GM19438 (cell line): Measurements from ENCODE around the gene NDUFB10.
A peak's percentile ranks its signal among the peaks of the same experiment; 100 is the strongest.
"Not testable (repeated sequence)": the region's sequence is repeated elsewhere in the genome, so short reads cannot be mapped to it uniquely, and the experiment has no call there.

Source experiments
- ATAC-seq: cut with Tn5 transposase; IDR thresholded peaks from one replicate; pipeline ENCODE4 v1.9.1; 2021; ENCODE audit warnings: low read depth; ENCODE audit not compliant: unreplicated experiment

Gene NDUFB10

GRCh38 chr16:1959269-1960039, at the start of gene NDUFB10:
Gene NDUFB10 (plus strand): TSS chr16:1959538. CDS start chr16:1959625, 87 bp downstream.
- ATAC-seq = peak; percentile 66

DNA sequence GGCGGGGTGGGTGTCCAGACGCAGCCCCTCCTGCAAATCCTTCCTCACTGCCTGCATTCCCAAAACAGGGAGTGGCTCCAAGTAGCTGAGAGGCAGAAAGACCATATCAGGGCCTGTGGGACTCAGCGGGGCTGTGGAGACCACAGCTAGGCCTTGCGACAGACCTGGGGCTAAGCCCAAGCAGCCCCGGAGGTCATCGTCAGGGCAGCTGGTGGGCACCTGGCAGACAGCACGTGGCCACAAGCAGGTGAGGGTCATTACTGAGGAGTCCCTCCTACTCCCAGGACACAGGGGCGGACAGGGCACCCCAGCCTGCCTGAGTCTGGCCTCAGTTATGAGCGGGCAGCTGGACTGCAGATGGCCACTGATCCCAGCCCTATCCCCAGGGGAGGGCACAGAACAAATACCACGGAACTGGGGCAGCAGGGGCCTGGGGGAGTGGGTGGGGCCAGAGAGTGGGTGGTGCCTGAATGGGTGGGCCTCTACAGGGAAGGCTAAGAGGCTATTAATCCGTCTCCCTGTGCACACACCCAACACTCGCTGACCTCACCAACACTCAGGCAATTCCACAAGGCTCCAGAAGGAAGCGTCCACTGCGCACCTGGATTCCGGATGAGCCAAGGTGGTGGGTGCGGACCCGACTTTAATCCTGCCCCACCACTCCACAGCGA, 49.6 kb upstream of the NDUFB10 start:
- ATAC-seq = no peak

- no peak for ATAC-seq
These were observed 47.7 kb upstream of the NDUFB10 start for GRCh38 chr16:1911467-1912214.

GRCh38 chr16:1912215-1912543, 47.2 kb upstream of the NDUFB10 start:
- ATAC-seq = no peak

DNA sequence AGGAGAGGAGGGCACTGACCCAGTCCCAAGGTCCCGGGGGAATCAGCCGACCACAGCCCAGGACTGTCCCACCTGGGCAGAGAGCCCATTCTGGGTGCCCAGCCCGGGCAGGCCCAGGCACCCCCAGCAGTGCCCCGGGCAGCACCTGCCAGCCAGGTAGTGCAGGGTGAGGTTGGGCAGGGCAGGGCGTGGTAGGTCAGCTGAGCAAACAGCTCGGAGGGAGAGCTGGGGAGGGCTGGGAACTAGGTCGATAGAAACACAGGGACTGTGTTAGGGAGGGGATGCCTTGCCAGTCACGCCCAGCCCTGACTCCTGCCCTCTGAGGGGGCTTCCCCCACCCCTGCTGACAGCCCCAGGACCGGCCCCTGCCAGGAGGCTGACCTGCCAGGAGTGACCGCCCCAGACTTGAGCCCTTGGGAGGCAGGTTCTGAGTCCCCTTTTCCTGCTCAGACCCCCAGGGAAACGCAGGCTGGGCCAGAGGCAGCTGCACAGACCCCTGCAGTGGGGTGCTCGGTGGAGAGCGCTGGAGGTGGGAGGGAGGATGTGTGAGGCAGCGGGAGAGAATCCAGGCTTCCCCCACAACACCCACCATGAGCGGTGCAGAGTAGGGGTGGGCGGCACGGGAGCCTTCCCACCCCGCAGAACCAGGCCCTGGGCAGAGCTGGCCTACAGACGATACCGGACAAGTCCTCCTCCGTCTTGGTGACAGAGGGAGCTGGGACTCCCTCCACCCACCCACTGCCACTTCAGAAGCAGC, 45.8 kb upstream of the NDUFB10 start:
- ATAC-seq = no peak

DNA sequence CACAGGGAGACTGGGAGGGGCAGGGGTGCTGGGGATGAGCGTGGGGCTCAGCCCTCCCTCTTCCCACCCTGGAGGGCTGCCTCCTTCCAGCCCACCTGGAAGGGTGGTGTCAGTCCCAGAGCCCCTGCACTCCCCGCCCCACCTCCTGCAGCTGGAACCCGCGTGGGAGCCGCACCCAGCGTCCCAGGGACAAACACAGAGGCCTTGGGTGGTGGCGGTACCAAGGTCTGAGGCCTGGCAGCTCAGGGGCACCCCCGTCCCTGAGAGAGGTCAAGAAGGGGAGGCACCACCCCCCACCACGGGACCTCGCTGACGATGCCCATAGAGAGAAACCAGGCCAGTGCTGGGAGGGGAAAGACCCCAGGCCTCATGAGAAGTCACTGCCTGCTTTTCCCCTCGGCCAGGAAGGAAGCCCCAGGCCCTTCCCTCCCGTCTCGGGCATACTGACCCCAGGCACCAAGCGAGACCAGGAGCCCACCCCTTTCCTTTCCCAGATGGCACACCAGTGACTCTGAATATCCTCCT, 45.2 kb upstream of the NDUFB10 start:
- ATAC-seq = no peak

DNA sequence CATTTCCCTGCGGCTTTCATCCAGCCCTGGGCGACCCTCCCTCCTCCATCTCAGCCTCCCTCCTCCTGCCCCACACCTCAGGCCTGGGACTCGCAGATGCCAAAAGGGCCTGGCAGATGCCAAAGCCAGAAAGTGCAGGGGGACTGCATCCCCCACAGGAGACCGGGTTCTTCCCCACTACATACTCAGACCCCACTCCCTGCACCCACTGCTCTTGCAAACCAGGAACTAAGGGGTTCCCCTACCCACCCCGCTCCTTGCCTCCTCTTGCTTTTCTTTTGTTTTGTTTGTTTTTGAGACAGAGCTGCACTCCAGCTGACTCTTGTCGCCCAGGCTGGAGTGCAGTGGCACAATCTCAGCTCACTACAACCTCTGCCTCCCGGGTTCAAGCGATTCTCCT, 44.4 kb upstream of the NDUFB10 start:
- no peak for ATAC-seq

- no peak for ATAC-seq
These were observed 43.4 kb upstream of the NDUFB10 start for GRCh38 chr16:1915732-1916639.

- ATAC-seq = no peak
These were observed 42.7 kb upstream of the NDUFB10 start for GRCh38 chr16:1916640-1916990.

GRCh38 chr16:1917056-1917664, 42.2 kb upstream of the NDUFB10 start:
- no peak for ATAC-seq

DNA sequence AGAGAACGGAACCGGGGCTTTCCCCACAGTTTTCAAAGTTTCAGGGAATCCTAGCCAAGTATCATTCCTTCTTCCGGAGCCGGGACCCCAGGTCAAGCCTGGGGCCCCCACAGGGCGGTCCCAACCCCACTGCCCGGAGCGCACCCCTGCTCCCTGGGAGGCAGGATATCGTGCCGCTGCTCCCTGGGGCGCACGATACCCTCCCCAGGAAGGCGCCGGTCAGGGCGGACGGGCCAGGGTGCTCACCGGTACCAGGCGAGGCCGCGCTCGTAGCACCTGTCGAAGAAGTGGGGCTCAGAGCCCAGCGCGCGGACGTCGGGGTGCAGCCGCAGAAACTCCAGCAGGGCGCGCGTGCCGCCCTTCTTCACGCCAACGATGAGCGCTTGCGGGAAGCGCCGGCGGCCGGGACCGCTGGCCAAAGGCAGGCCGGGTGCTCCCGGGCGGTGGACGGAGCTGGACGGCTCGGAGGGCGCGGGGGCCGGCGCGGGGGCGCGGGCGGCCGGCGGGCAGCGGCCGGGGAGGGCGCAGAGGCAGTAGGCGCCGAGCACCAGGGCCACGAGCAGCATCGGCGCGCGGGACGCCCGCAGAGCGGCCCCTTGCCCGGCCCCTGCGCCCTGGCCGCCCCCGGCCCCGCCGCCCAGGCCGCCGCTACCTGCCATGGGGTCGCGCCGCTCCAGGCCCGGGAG, 41.5 kb upstream of the NDUFB10 start:
- ATAC-seq = no peak

- ATAC-seq = no peak
These were observed 40.7 kb upstream of the NDUFB10 start, which contains the start of gene HS3ST6 for GRCh38 chr16:1918351-1919326. Gene HS3ST6 (minus strand): TSS chr16:1918415. CDS start chr16:1918323, 92 bp downstream.

DNA sequence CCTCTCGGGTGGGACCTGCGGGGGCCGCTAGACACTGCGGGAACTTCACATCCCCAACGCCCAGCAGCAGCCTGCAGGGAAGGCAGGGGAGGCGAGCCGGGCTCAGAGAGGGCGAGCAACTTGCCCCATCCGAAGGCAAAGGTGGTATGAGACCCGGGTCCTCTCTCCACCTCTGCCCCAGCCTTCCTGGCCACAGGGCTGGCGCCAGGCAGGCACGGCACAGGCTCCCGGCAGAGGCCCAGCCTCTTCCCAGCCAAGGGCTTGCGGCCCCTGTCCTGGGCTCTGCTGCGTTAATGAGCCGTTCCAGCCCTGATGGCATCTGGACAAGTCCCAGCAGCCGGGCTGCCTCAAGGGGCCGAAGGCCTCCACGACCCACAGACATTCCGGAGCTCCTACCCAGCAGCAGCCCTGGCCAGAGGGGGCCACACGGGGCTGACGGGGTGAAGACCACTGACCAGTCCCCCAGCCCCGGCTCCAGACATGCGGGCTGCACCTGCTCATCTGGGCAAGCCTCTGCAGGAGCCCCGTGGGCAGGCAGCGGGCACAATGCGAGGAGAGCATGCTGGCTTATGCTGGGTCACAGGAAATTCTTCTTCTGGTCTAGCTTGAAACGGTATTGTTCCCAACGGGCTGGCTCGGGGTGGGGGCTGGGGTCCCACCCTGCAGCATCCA, 39.9 kb upstream of the NDUFB10 start:
- ATAC-seq = no peak

GRCh38 chr16:1920122-1920521, 39.2 kb upstream of the NDUFB10 start:
- not testable (repeated sequence) for ATAC-seq

DNA sequence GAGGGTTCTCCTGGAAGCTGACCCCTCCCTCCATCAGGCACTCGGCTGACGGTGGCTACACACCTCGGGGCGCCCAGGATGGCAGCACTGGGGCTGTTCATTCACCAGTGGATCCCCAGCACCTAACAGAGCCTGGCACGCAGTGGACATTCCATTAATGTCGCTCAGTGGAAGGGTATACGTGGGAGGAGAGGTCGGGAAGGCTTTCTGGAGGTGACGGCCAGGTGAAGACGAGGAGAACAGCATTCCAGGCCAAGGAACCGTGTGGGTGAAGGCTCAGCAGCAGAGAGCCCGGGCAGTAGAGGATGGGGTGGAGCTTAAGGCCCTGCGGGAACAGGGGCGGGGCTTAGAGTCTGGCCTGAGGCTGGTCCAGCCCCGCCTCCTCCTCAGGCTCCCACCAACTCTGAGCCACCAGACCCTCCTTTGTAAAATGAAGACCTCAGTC, 38.6 kb upstream of the NDUFB10 start:
- no peak for ATAC-seq

GRCh38 chr16:1922357-1922756, 37.0 kb upstream of the NDUFB10 start:
- no peak for ATAC-seq
